Subcutaneous adipose tissue (tissue), 4 donors: ENCODE data around the gene LRCOL1. TPM values are rescaled to one million over a fixed set of nuclear protein-coding genes. Genes with fewer than 3 reads are reported as not detected.

Experiments
- CTCF ChIP-seq: fragments of 450-650 bp; IDR thresholded peaks from one replicate; pipeline ENCODE4 v1.5.1; 2016; ENCODE audit warnings: low read depth, mild to moderate bottlenecking, control low read depth, antibody characterized with exemption, moderate library complexity
- total RNA-seq, 4 donors: library from RNA; depleted of rRNA; stranded (reverse); fragments of >200 nt; gene quantifications; one replicate each; pipeline ENCODE4 v1.1.0, GENCODE V29; 2016

The LRCOL1 gene
- total RNA-seq, 4 donors from 2014 or later, result 2.1 TPM; not detected in 3

GRCh38 chr12:132559652-132560363 is 50.6 kb downstream of the LRCOL1 start:
- no peak for TF ChIP-seq CTCF

GRCh38 chr12:132558861-132559623 is 51.3 kb downstream of the LRCOL1 start:
- TF ChIP-seq CTCF, result no peak

DNA sequence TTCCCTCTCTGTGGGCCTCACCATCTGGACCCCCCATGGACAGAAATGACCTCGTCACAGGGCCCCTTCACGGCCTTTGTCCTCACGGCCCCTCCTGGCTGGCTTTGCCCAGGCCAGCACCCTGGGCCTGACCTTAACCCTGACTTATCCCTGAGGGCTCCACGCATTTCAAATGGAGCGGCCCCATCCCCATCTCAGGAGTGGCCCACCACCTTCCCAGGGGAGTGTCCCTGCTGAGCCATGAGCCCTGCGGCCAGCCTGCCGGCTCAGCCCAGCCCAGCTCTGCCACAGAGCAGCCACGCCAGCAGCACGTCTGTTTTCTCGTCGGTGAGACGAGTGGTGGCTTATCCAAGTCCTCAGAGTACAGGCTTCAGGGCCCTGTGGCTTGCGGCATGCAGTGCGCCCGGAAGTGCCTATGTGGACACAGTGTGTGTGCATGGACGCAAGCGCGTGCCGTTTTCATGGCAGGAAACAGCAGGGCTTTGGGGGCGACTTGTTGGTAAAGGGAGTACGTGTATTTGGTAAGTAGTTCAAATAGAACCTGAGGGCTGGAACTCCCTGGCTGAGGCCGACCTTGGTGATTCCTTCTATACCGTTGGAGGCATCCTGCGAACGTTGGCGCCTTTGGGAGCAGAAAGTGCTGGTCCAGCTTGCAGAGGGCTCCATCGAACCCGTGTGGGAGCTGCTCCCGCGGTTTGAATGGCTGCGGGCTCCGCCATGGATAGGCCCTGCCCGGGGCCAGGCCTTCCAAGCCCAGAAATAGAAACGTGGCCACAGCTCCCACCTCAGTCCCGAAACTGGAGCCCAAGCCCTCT is 52.1 kb downstream of the LRCOL1 start:
- TF ChIP-seq CTCF, result no peak

DNA sequence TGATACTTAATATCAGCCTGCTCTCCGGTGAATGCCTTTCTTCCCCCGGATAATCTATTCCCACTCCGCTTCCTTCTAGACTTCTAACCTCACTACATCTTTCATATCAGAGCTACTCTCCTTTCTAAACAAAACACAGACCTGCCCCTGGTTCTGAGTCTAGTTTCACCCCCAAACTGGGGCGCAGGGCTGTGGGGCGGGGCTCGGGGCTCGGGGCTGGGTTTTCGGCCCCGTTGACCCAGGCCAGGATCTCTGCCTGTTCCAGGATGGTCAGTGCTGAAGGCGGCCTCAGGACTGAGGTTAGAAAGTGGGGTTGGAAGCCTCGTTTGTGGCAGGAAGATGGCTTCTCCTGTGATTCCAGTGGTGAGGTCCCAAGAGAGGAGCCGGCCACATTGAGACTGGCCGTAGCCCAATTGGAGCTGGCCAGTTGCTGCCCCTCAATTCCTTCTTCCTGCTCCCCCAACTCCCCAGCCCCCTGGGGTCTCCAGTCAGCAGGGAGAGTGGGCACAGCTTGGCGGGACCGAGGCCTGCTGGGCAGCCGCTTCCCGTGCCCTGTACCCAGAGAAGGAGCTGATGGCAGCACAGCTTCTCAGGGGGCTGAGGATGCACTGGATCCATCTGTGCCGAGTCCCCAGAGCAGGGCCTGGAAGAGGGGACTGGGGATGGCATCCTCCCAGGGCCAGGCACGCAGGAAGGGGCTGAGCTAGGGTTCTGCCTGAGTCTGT is 52.9 kb downstream of the LRCOL1 start:
- no peak for TF ChIP-seq CTCF

GRCh38 chr12:132556801-132557200 is 53.6 kb downstream of the LRCOL1 start:
- no peak for TF ChIP-seq CTCF

DNA sequence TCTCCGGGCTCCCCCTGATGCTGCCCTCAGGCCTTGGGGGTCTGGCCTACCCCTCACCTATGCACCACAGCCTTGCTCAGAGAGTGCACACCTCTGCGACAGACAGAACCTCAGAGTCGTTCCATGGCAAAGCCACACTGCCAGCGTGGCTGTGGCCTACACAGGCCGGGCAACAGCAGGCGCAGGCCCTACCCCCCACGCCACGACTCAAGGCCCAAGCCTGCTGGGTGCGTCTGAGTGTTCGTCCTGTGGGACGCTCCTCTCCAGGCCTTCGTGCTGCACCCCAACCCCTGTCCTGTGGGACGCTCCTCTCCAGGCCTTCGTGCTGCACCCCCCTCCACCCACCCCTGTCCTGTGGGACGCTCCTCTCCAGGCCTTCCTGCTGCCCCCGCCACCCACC is 54.2 kb downstream of the LRCOL1 start:
- no peak for TF ChIP-seq CTCF
